ENCODE results near the gene PATL2. TPM values are rescaled to one million over a fixed set of nuclear protein-coding genes. Genes with fewer than 3 reads are reported as not detected.

Gene PATL2
- total RNA-seq, 1 experiment from 2014 or later = 1.2 TPM

GRCh38 chr15:44646460-44646859 lies 64.7 kb downstream of the PATL2 start:
- no peak for DNase-seq (ENCODE audit: low spot score)
- no peaks in the 10 kb centered on the region for H3K4me1 ChIP-seq (ENCODE audit: insufficient read depth, low read length, poor library complexity, severe bottlenecking)
- H3K27me3 ChIP-seq (replicated peaks; ENCODE audit: insufficient read depth, low read depth, low read length, poor library complexity) = no peaks in the 10 kb centered on the region
- POLR2A ChIA-PET (ENCODE audit: low non-redundant PET) = no interaction called here
- TF ChIP-seq EZH2 (IDR thresholded peaks at IDR 0.05; ENCODE audit: borderline replicate concordance, low read depth, low read length, poor library complexity, severe bottlenecking) = no peak
- no peak for TF ChIP-seq CTCF (conservative IDR thresholded peaks at IDR 0.05; ENCODE audit: low read depth, low read length)
- CTCF ChIA-PET = no interaction called here
- peaks cover 54% of the 10 kb centered on the region for H3K36me3 ChIP-seq (ENCODE audit: insufficient read depth, low read length, poor library complexity, severe bottlenecking)
- intact Hi-C loops (cut with micrococcal nuclease; ENCODE audit: unreplicated experiment) = no loop called here
- H3K9me3 ChIP-seq (ENCODE audit: low read depth, low read length, poor library complexity, severe bottlenecking) = peaks cover 5% of the 10 kb centered on the region
- BruUV-seq (replicated peaks) = no TSS peak
- no peak overlapping the region for H3K4me3 ChIP-seq (ENCODE audit: low read depth, low read length, poor library complexity, severe bottlenecking)
- no peak overlapping the region for H3K27ac ChIP-seq (ENCODE audit: low read depth, low read length, poor library complexity, severe bottlenecking)

- intact Hi-C loops (cut with micrococcal nuclease; ENCODE audit: unreplicated experiment) = no loop called here
- no TSS peak for BruUV-seq (replicated peaks)
- Histone ChIP-seq H3K9me3 (ENCODE audit: low read depth, low read length, poor library complexity, severe bottlenecking) (peaks cover 5% of the 10 kb centered on the region), H3K4me3 (ENCODE audit: low read depth, low read length, poor library complexity, severe bottlenecking) (no peak overlapping the region), H3K36me3 (ENCODE audit: insufficient read depth, low read length, poor library complexity, severe bottlenecking) (peaks cover 41% of the 10 kb centered on the region), H3K4me1 (ENCODE audit: insufficient read depth, low read length, poor library complexity, severe bottlenecking) (no peaks in the 10 kb centered on the region), H3K27me3 (replicated peaks; ENCODE audit: insufficient read depth, low read depth, low read length, poor library complexity) (no peaks in the 10 kb centered on the region), H3K27ac (ENCODE audit: low read depth, low read length, poor library complexity, severe bottlenecking) (no peak overlapping the region)
- ChIA-PET POLR2A (ENCODE audit: low non-redundant PET) (no interaction called here), CTCF (no interaction called here)
- TF ChIP-seq EZH2 (IDR thresholded peaks at IDR 0.05; ENCODE audit: borderline replicate concordance, low read depth, low read length, poor library complexity, severe bottlenecking) (no peak), CTCF (conservative IDR thresholded peaks at IDR 0.05; ENCODE audit: low read depth, low read length) (no peak)
- no peak for DNase-seq (ENCODE audit: low spot score)
Measured at GRCh38 chr15:44641651-44642050, 69.5 kb downstream of the PATL2 start.

- TF ChIP-seq CTCF (conservative IDR thresholded peaks at IDR 0.05; ENCODE audit: low read depth, low read length) (no peak), EZH2 (IDR thresholded peaks at IDR 0.05; ENCODE audit: borderline replicate concordance, low read depth, low read length, poor library complexity, severe bottlenecking) (no peak)
- no peak for DNase-seq (ENCODE audit: low spot score)
- Histone ChIP-seq H3K36me3 (ENCODE audit: insufficient read depth, low read length, poor library complexity, severe bottlenecking) (peaks cover 60% of the 10 kb centered on the region), H3K27me3 (replicated peaks; ENCODE audit: insufficient read depth, low read depth, low read length, poor library complexity) (no peaks in the 10 kb centered on the region), H3K9me3 (ENCODE audit: low read depth, low read length, poor library complexity, severe bottlenecking) (no peaks in the 10 kb centered on the region), H3K27ac (ENCODE audit: low read depth, low read length, poor library complexity, severe bottlenecking) (no peak overlapping the region), H3K4me3 (ENCODE audit: low read depth, low read length, poor library complexity, severe bottlenecking) (no peak overlapping the region), H3K4me1 (ENCODE audit: insufficient read depth, low read length, poor library complexity, severe bottlenecking) (no peaks in the 10 kb centered on the region)
- intact Hi-C loops (cut with micrococcal nuclease; ENCODE audit: unreplicated experiment) = no loop called here
- POLR2A ChIA-PET (ENCODE audit: low non-redundant PET) = no interaction called here
- CTCF ChIA-PET = no interaction called here
- BruUV-seq (replicated peaks) = no TSS peak
Measured at GRCh38 chr15:44636976-44637375, 74.1 kb downstream of the PATL2 start.
